Stomach smooth muscle (tissue), 2 donors: ENCODE results near the gene SYNPO.

Experiments used
- H3K27ac ChIP-seq: one replicate; pipeline ENCODE4 v1.7.0; 2013; ENCODE audit warnings: mild to moderate bottlenecking, low read length, inconsistent platforms
- H3K27me3 ChIP-seq, 2 donors: one replicate each; pipeline ENCODE4 v1.7.0; 2013; ENCODE audit warnings: low read length in 2 of 2; ENCODE audit not compliant: insufficient read depth in 2 of 2, control insufficient read depth in 1 of 2
- H3K36me3 ChIP-seq, 2 donors: one replicate each; pipeline ENCODE4 v1.7.0; 2013; ENCODE audit warnings: low read length in 2 of 2; ENCODE audit not compliant: control insufficient read depth in 2 of 2, insufficient read depth in 2 of 2
- H3K4me1 ChIP-seq: one replicate; pipeline ENCODE4 v1.7.0; 2013; ENCODE audit warnings: low read length; ENCODE audit not compliant: control insufficient read depth, insufficient read depth
- H3K4me3 ChIP-seq, 2 donors: one replicate each; pipeline ENCODE4 v1.7.0; 2013; ENCODE audit warnings: low read length in 2 of 2
- H3K9ac ChIP-seq, 2 donors: one replicate each; pipeline ENCODE4 v1.7.0; 2013; ENCODE audit warnings: low read length in 2 of 2, mild to moderate bottlenecking in 1 of 2
- H3K9me3 ChIP-seq, 2 donors: one replicate each; pipeline ENCODE4 v1.7.0; 2013; ENCODE audit warnings: low read length in 2 of 2; ENCODE audit not compliant: control insufficient read depth in 2 of 2
- donor health status: healthy.
- donor health status: Pancreatic carcinoma.

Gene SYNPO

DNA sequence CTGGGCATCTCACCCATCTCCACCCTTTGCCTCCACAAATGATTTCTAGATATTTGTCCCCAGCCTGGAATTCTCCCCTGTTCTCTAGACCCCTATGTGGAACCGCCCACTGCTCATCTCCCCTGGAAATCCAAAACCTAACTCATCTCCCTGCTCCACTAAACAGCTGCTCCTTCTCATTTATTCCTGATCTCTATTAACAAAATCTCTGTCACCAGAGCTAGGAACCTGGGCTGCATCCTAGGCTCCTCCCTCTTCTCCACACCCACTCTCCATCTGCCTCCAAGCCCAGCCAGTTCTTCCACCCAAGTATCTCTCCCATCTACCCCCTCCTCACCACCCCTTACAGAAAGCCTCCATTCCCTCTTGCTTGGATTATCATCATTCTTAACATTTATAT, 24.0 kb upstream of the SYNPO start:
- Histone ChIP-seq H3K36me3 (no peaks in the 10 kb centered on the region), H3K4me1 (peaks cover 74% of the 10 kb centered on the region), H3K27ac (peak overlapping the region; percentile 55), H3K27me3 (no peaks in the 10 kb centered on the region), H3K4me3 (no peak overlapping the region), H3K9ac (no peak overlapping the region), H3K9me3 (no peaks in the 10 kb centered on the region)

DNA sequence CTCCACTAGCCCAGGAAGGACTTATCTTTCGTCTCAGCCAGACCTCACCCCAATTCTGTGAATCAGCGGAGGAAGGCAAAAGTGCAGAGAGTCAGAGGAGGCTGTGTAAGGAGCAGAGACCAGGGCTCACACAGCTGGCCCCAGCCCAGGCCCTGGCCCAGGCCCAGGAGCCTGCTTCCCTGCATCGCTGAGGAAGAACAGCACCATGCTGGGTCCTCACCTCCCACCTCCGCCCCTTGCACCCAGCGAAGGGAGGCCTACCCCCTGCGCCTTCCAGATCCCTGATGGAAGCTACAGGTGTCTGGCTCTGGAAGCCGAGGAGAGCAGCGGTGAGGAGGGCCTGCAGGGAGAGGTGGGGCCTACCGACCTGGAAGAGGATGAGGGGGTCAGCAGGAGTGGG, 22.3 kb upstream of the SYNPO start:
- Histone ChIP-seq H3K36me3 (no peaks in the 10 kb centered on the region), H3K27ac (no peak overlapping the region), H3K4me1 (peaks cover 58% of the 10 kb centered on the region), H3K4me3 (no peak overlapping the region), H3K9me3 (no peaks in the 10 kb centered on the region), H3K27me3 (no peaks in the 10 kb centered on the region), H3K9ac (no peak overlapping the region)

DNA sequence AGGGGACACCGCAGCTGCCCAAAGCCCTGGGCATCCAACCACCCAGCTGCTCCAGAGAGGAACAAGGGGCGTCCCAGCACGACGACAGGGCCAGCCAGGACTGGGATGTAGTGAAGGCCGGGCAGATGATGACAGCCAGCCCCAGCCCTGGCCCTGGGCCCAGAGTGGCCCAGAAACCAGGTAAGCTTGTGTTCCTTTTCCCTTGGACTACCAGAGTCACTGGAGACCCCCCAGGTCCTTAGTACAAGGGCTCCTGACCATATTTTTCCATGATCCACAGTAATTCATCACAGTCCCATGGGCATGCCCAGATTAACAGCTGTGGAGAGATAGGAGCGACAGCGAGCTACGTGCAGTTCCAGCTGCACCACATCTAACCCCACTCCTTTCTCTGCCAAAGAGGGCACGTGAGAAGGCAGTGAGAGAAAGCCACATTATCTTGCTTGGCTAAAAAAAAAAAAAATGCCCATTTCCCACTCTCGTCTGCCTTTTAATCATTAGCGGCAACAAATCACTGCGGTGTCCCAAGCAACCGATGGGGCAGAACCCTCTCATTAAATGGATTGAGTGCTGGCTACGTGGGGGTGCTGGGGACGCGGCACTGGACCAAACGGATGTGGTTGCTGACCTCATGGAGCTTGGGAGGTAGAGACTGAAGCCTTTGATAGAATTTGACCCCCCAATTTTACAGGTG, 21.7 kb upstream of the SYNPO start:
- H3K9me3 ChIP-seq: no peaks in the 10 kb centered on the region
- no peaks in the 10 kb centered on the region for H3K36me3 ChIP-seq
- H3K4me3 ChIP-seq: no peak overlapping the region
- no peak overlapping the region for H3K9ac ChIP-seq
- H3K27me3 ChIP-seq: no peaks in the 10 kb centered on the region
- peaks cover 58% of the 10 kb centered on the region for H3K4me1 ChIP-seq
- H3K27ac ChIP-seq: peak overlapping the region; percentile 11

DNA sequence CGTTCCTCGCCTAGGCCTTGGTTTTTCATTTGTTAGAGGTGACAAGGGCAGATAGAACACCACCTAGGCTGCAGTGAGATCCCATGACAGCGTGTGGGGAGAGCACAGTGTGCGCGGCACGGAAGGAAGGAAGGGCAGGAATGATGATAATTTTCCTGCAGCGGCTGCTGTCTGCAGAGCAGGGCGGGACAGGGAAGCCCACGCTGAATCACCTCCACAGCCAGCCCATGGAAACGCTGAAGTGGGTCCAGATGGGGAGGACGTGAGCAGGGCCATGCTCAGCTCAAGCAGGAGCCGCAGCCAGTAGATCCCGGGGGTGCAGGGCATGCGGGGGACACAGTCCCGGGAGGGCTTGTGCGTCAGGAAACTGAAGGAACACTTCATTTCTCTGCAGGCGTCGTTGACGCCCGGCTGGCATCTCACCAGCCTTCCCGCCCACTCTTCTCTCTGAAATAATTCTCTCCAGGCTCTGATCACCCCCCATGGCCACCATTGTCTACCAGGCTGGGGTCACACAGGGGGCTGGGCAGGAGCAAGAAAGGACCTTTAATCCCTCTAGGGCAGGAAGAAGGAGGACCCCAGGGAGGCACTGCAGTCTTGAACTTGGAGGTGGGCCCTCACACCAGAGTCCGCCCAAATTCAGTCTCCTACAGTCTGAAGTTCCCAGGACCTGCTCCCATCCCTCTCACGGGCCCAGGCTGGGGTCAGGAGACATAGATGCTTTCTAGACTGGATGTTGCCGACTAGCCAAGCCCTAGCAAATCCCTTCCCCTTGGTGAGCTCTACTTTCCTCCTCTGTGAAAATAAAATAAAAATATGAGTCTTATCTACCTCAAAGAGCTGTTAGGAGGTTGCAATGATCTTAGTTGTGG, 20.9 kb upstream of the SYNPO start:
- H3K27me3 ChIP-seq: no peaks in the 10 kb centered on the region
- H3K4me3 ChIP-seq: no peak overlapping the region
- H3K4me1 ChIP-seq: peaks cover 56% of the 10 kb centered on the region
- H3K9ac ChIP-seq: no peak overlapping the region
- H3K27ac ChIP-seq: peak overlapping the region; percentile 11
- no peaks in the 10 kb centered on the region for H3K36me3 ChIP-seq
- no peaks in the 10 kb centered on the region for H3K9me3 ChIP-seq

DNA sequence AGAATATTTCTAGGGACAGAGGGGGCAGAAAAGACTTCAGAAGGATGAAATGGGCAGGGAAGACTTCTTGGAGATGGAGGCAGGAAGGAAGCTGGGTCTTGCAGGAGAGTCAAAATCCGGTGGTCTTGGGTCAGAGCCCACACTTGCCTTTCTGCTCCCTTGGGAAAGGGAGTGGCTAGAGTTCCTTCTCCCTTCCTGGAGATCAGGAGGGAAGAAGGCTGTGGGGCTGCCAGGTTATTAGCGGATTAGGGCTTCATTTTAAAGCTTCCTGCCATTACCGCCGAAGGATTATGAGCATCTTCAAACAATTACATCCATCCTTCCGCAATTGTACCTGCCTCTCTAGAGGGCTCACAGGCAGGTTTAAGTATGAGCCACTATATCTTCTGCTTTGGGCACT, 19.2 kb upstream of the SYNPO start:
- no peak overlapping the region for H3K4me3 ChIP-seq
- H3K9ac ChIP-seq: no peak overlapping the region
- H3K27ac ChIP-seq: no peak overlapping the region
- peaks cover 50% of the 10 kb centered on the region for H3K4me1 ChIP-seq
- H3K9me3 ChIP-seq: no peaks in the 10 kb centered on the region
- no peaks in the 10 kb centered on the region for H3K36me3 ChIP-seq
- no peaks in the 10 kb centered on the region for H3K27me3 ChIP-seq

DNA sequence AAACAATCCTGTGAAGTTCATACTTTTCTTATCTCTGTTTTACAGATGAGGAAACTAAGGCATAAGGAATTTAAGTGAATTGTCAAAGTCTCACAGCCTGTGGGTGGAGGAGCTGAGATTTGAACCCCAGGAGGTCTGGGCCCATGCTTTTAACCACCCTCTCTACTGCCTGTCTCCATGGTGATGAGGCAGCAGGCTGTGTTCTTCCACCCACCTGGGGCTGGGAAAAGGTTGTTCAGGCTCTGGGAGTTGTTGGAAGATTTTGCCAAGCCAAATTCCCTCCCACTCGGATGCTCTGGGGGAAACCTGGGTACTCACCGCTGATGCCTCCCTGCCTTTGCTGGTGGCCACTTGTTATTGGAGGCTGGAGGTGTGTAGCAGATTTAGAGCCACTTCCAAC, 18.3 kb upstream of the SYNPO start:
- Histone ChIP-seq H3K4me1 (peaks cover 52% of the 10 kb centered on the region), H3K27me3 (no peaks in the 10 kb centered on the region), H3K27ac (no peak overlapping the region), H3K9ac (no peak overlapping the region), H3K9me3 (no peaks in the 10 kb centered on the region), H3K4me3 (no peak overlapping the region), H3K36me3 (no peaks in the 10 kb centered on the region)

DNA sequence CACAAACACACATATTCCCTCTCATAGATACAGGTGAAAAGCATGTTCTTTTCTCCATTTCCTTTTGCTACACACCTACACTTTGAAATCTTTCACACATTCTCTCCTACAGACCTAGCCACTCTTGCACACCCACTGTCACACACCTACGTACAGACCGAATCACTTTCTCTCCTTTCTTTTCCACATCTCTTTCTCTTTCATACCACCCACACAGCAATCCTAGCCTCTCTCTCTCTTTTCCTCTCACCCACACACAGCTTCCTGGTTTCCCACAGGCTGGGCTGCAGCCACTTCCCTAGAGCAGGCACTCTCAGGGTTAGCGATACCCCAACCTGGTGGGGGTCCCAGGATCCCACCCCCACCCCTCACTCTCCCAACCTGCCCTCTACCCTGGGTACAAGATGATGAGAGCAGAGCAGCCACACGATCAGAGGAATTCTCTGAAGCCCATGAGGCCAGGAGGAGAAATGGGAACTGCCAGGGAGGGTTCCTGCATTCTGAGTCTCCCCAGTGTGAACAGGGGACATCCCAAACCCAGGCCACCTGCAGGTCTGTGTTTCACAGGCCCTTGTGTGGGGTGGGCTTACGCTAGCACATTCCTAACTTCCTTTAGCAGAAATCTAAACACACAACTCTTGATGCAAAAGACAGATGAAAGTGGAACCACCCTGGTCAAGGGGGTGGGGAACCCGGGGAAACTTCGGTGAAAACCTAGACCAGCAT, 17.1 kb upstream of the SYNPO start:
- Histone ChIP-seq H3K36me3 (no peaks in the 10 kb centered on the region), H3K9ac (no peak overlapping the region), H3K4me1 (peaks cover 58% of the 10 kb centered on the region), H3K27me3 (no peaks in the 10 kb centered on the region), H3K27ac (peak overlapping the region; percentile 41), H3K4me3 (no peak overlapping the region), H3K9me3 (no peaks in the 10 kb centered on the region)

DNA sequence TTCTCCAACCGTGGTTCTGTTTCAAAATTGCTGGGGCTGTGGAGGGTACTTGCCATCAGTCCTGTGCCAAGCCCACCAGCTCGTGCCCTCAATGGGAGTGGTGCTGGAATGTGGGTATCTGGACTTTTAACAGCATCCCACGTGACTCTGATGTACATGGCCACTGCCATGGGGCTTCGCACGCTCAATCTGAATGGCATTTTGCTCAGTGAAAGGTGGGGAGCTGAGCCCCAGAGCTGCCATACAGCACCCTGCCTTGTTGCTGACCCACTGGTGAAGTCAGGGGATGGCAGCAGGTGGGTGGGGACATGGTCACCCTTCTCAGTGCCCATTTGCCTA, 16.6 kb upstream of the SYNPO start:
- Histone ChIP-seq H3K9me3 (no peaks in the 10 kb centered on the region), H3K9ac (no peak overlapping the region), H3K27ac (peak overlapping the region; percentile 41), H3K4me3 (peak overlapping the region in 1 of 2 donors; percentile 47), H3K4me1 (peaks cover 58% of the 10 kb centered on the region), H3K27me3 (no peaks in the 10 kb centered on the region), H3K36me3 (no peaks in the 10 kb centered on the region)

DNA sequence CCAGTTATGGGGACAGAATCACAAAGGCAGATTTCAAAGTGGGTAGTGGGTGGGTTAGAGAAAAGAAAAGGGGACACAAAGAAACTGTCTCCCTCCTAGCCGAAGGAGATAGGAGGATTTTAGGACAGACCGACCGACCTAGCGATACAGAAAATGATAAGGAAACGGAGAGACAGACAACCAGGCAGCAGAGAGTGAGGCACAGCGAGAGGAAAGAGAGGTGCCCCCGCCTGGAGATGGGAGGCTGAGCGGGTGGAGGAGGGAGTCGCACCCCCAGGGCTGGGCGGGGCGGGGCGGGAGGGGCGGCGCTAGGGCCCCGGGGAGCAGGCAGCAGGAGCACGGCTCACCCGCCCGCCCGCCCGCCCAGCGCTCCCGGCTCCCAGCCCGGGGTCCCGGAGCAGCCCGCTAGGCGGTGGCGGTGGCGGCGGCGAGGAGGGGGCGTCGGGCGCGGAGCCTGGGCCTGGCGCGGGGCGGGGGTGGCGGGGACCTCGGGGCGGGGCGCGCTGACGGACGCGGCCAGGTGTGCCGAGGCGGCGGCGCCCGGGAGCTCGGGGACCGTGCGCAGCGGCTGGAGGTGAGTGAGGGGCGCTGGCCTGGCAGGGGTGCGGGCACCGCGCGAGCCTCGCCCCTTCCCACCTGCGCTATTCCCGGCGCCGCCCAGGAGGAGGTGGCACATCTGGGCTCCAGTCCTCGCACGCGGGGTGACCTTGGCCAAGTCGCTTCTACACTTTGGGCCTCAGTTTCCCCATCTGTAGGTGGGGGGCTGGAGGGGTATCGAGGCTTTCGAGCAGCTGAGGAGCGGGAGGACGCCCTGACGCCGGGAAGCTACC, 15.9 kb upstream of the SYNPO start:
- H3K36me3 ChIP-seq: no peaks in the 10 kb centered on the region
- peak overlapping the region; percentile 80 for H3K27ac ChIP-seq
- H3K27me3 ChIP-seq: no peaks in the 10 kb centered on the region
- peak overlapping the region; percentile 85 to 92 for H3K9ac ChIP-seq
- peak overlapping the region; percentile 84 to 95 for H3K4me3 ChIP-seq
- H3K9me3 ChIP-seq: no peaks in the 10 kb centered on the region
- peaks cover 57% of the 10 kb centered on the region for H3K4me1 ChIP-seq

DNA sequence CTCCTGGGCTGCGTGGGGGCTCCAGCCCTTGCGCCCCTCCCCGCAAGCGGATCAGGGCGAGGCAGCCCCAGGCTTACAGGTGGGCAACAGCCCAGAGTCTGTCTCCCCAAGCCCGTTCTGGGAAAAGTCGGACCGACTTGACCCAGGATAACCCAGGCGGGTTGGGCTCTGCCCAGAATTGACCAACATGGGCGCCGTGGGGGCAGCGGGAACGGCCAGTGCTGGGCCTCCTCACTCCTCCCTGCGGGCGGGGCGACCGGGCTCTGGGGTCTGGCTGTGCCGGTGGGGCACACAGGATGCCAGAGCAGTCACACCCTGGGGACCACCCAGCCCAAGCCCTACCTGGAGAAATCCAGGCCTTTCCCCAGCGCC, 15.3 kb upstream of the SYNPO start:
- peaks cover 58% of the 10 kb centered on the region for H3K4me1 ChIP-seq
- H3K4me3 ChIP-seq: peak overlapping the region; percentile 84 to 95
- no peaks in the 10 kb centered on the region for H3K36me3 ChIP-seq
- H3K9me3 ChIP-seq: no peaks in the 10 kb centered on the region
- H3K27ac ChIP-seq: peak overlapping the region; percentile 80
- H3K27me3 ChIP-seq: no peaks in the 10 kb centered on the region
- peak overlapping the region; percentile 85 to 92 for H3K9ac ChIP-seq
